GM23248 (cell line): Measurements from ENCODE around the gene AP2A2.

Source experiments
- EZH2 ChIP-seq: fragments of 200-600 bp; sonication (generic); IDR thresholded peaks from 2 replicates; pipeline ENCODE4 v1.6.1; 2018; ENCODE audit warnings: antibody characterized with exemption, mild to moderate bottlenecking; ENCODE audit not compliant: insufficient read depth, poor library complexity, severe bottlenecking
- EZH2phosphoT487 ChIP-seq: fragments of 200-600 bp; sonication (generic); IDR thresholded peaks from 2 replicates; pipeline ENCODE4 v1.6.1; 2018; ENCODE audit warnings: antibody characterized with exemption, moderate library complexity, mild to moderate bottlenecking, low read depth; ENCODE audit not compliant: insufficient read depth

- TF ChIP-seq EZH2 (no peak), EZH2phosphoT487 (no peak)
Observed at GRCh38 chr11:953512-953911, 27.8 kb downstream of the AP2A2 start.
